Measurements from ENCODE around the gene ALAS2.

DNA sequence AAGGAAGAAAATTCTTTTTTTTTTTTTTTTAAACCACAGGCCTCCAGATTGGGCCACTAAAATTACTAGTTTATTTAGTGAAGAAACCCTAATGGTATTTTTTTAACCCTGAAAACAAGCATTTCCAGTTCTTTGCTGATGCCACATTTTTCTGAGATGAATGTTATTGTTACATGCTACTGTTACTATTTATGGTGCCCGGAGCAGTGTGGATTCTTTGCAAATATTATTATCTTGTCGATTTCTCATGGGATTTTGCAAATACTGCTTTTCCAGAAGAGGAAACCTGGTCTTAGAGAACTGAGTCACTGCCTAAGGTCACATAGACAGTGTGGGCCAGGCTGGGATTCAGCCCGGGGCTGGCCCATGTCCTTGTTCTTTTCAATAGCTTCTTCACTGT, 8.7 kb upstream of the ALAS2 start:
- TF ChIP-seq POLR2AphosphoS5 (IDR thresholded peaks at IDR 0.05; ENCODE audit: low read depth, low read length) (no peak), RBBP5 (IDR thresholded peaks at IDR 0.05; ENCODE audit: borderline replicate concordance, low read depth, low read length) (no peak), CTCF (IDR thresholded peaks at IDR 0.05; ENCODE audit: control extremely low read depth in 1 of 3, insufficient read depth in 1 of 3, low read depth in 1 of 3, low read length in 3 of 3) (no peak), CEBPB (IDR thresholded peaks at IDR 0.05; ENCODE audit: low read depth, low read length) (no peak), SIRT6 (IDR thresholded peaks at IDR 0.05; ENCODE audit: low read length) (no peak), EZH2 (IDR thresholded peaks at IDR 0.05; ENCODE audit: low read depth, low read length, severe bottlenecking) (no peak), RAD21 (IDR thresholded peaks at IDR 0.05 in 1 of 2, conservative IDR thresholded peaks at IDR 0.05 in 1 of 2; ENCODE audit: low read depth in 2 of 2, low read length in 2 of 2) (no peak), EP300 (IDR thresholded peaks at IDR 0.05; ENCODE audit: borderline replicate concordance in 1 of 2, low read depth in 2 of 2, low read length in 2 of 2) (no peak), TCF12 (IDR thresholded peaks at IDR 0.05; ENCODE audit: low read depth, low read length) (no peak), POLR2A (IDR thresholded peaks at IDR 0.05; ENCODE audit: control extremely low read depth in 1 of 2, low read depth in 2 of 2, low read length in 2 of 2) (no peak), ATF2 (IDR thresholded peaks at IDR 0.05; ENCODE audit: low read length) (no peak), CHD2 (IDR thresholded peaks at IDR 0.05; ENCODE audit: low read length) (no peak)
